DMS153 (cell line): ENCODE results near the gene CRYBA1.
"Not testable (repeated sequence)": the region's sequence is repeated elsewhere in the genome, so short reads cannot be mapped to it uniquely, and the experiment has no call there.

Experiments
- DNase-seq: peaks from one replicate; lab custom pipeline; 2025; lab: John Stamatoyannopoulos, UW

The CRYBA1 gene

DNA sequence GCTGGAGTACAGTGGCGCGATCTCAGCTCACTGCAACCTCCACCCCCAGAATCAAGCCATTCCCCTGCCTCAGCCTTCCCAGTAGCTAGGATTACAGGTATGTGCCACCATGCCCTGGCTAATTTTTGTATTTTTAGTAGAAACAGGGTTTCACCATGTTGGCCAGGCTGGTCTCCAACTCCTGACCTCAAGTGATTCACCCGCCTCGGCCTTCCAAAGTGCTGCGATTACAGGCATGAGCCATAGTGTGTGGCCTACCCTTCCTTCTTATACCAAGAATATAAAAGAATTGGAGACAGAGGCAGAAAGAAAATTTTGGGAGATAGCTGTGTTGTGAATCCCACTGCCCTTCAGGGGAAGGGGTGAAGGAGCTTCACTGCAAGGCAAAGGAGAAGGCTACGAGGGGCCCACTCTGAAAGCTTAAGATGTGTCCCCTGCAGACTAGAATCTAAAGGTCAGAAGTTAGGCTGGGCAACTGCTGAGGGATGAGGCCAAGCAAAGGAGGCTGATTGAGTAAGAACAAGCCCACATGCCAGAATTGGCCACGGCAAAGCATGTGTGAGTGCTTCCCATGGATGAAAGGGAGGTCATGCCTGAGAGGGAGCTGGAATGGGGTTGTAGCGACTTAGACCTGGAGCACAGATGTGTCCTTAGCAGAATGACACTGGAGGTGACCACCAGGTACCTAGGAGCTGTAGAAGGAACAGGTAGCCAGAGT is 8.4 kb upstream of the CRYBA1 start:
- DNase-seq = no peak

- no peak for DNase-seq
Measured at GRCh38 chr17:29240477-29240876, 6.2 kb upstream of the CRYBA1 start.

DNA sequence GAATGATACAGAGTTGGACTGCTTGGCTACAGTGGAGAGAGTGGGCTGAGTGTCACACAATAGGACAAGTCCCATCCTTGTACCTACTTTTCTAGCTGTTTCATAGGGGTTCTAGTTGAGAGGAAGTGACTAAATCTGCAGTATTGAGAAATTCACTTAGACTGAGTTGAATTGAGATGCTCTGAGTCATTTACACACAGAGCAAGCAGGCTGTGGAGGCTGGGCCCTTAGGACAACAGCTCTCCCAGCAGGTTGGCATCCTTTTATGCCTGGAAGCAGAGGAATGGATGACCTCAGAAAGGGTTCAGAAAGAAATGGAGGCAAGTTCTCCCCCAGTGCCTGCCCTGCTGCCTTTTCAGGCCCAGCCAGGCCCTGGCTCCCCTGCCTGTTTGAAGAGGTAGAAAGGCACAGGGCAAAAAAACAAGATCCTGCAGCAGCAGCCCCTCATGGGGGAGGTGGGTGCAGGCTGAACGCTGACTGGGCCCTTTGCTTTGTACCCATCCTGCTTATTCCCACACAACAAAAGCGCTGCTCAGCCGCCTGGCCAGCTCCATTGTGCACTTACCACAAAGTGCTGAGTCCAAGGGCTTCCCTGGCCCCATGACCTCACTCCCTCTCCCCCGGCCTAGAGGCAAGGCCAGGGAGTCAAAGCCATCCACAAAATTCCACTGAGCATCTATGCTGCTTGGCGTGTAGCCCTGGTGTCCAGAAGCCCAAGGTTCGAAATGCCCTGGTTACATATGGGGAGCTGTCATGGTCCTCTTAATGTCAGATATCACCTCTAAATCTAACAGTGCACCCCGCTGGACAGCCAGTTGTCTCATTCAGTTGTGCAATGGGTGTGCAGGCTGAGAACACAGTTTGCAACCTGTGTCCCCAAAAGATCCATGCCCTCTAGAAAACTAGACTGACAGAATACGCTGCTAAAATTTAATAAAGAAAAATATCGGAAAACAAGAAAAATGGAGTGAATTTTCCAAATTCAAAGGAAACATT is 5.4 kb upstream of the CRYBA1 start:
- DNase-seq = no peak

DNA sequence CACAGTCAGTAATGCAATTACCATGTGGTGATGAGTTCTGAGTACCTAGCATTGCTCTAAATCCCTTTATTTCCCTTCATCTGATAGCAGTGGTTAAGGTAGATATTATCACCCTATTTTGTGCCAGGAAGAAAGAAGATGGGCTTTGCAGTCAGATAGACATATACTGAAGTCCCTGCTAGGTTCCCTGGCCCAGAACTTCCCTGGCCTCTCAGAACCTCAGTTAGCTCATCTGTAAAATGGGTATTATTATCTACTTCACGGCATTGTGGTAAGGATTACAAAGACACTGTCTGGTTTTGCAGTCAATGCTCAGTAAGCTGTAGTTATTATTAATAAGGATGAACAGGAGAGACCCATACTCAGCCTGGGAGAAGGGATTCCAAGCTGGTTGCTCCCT is 4.6 kb upstream of the CRYBA1 start:
- no peak for DNase-seq

DNA sequence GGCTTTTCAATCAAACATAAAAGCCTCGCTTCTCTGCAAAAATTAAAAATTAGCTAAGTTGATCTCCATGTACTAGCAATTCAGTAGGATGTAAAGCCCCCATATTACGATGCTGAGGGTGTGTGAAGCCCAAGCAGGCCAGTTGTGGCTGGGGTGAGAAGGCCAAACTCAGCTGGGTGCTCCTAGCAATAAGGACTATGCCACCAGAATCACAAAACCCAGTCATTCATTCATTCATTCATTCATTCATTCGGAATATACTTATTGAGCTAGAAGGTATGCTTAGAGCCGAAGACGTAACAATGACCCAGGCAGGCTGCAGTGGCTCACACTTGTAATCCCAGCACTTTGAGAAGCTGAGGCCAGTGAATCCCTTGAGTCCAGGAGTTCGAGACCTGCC is 3.9 kb upstream of the CRYBA1 start:
- DNase-seq = no peak

- no peak for DNase-seq
Measured at GRCh38 chr17:29243792-29244191, 2.9 kb upstream of the CRYBA1 start.

- no peak for DNase-seq
Measured at GRCh38 chr17:29245401-29245800, 1.3 kb upstream of the CRYBA1 start.

GRCh38 chr17:29247219-29247618 is 560 bp downstream of the CRYBA1 start:
- no peak for DNase-seq

- no peak for DNase-seq
Measured at GRCh38 chr17:29248845-29249244, 2.2 kb downstream of the CRYBA1 start.

- no peak for DNase-seq
Measured at GRCh38 chr17:29250666-29251065, 4.0 kb downstream of the CRYBA1 start.

DNA sequence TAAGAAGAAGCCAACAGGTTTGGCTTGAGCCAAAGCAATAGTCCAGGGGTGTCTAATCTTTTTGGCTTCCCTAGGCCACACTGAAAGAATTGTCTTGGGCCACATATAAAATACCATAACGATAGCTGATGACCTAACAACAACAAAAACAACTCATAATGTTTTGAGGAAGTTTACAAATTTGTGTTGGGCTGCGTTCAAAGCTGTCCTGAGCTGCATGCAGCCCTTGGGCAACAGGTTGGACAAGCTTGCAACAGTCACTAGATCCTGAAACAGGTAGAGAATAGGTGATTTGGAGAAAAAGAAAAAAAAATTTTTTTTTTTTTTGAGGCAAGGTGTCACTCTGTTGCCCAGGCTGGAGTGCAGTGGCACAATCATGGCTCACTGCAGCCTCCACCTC is 4.5 kb downstream of the CRYBA1 start:
- no peak for DNase-seq

- DNase-seq = no peak
Measured at GRCh38 chr17:29252101-29252791, 5.6 kb downstream of the CRYBA1 start.

DNA sequence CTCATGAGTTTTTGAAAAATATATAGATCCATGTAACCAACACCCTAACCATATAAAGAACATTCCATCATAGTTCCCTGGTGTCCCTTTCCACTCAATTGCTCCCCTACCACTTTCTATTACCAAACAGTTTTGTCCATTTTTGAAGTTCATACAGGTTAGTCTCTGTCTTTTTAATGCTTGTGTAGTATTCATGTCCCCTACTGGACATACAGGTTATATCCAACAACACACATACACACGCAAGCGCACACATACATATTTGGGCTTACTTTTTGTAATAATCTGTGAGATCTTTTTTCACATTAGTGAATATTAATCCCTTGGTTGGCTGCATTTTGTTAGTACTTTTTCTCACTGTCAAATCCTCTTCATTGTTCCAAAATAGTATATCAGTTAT is 6.4 kb downstream of the CRYBA1 start:
- no peak for DNase-seq

- no peak for DNase-seq
Measured at GRCh38 chr17:29255926-29256522, 9.4 kb downstream of the CRYBA1 start.

DNA sequence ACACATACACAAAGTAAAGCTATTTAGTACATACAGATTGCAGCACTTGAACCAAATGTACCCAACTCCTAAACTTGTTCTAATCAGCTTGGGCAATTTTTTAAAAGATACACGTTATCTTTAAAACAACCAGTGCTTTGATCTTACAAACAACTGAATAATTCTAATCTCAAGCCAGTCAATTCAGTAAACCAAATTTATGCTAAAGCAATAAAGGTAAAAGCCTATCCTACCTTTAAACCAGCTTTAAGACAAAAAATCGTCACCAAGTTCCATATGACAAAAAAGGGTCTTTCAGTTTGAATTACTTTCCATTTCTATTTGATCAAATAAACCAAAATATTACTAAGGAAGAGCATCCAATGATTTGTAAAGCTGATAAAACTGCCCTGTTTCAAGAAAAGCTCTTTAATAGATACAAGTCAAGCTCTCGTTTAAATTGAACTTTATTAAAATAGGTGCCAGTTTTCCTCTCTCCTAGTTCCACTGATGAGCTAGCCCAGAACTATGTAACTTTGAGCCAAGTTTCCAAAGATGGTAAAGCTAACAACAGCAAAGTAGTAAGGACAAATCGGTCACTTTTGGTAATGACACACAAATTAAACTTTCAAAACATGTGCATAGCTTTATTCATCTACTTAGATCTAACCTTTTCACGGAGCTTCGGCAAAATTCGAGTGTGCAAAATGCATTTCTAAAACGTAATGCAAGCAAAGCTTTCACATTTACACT is 10.2 kb downstream of the CRYBA1 start:
- no peak for DNase-seq

DNA sequence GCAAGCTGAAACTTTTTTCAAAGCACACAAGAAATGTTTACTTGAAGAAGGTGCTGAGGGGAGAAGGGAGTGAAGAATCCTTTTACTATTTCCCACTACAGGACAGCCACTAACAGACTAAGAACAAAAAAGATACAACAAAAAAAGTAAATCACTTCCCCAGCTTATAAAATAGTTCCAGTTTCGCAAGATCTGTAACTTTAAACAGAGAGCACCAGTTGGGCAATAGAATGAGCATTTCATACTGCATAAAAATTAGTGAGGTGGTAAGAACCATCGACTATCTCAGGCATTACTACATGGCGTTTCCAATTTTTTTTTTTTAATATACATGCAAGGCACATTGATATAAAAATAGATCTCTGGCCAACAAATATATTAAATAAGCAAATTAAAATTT is 11.1 kb downstream of the CRYBA1 start:
- no peak for DNase-seq

DNA sequence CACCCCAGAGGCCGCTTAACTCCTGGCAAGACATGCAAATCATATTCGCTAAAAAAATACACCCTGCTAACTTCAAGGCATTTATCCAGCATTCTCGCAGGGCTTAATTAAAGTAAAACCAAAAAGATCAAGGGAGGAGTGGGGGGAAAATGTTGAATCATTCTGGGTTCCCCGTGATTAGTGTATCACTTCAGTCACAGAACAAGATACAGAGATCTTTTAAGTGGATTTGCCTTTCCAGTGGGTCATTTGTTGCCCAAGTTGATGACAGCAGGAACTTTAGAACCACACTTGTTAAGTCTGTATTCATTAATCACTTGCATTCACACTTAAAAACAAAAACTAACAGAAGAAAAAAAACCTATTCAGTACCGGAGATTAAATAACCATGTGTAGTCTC is 17.3 kb downstream of the CRYBA1 start:
- no peak for DNase-seq

- not testable (repeated sequence) for DNase-seq
Measured at GRCh38 chr17:29271980-29272379, 25.3 kb downstream of the CRYBA1 start.

DNA sequence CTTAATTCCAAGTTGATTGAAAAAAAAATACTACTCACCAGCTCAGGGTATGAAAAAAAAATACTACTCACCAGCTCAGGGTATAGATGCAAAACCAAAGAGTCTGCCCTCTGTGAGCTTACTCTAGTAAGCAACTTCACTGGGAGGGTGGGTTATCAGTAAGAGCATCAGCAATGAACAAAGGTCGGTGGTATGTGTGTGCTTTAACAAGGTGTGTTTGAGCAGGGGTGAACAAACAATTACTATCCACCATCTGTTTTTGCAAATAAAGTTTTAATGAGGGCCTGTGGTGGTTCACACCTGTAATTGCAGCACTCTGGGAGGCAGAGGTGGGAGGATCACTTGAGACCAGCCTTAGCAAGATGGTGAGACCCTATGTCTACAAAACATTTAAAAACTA is 27.3 kb downstream of the CRYBA1 start:
- DNase-seq = no peak

DNA sequence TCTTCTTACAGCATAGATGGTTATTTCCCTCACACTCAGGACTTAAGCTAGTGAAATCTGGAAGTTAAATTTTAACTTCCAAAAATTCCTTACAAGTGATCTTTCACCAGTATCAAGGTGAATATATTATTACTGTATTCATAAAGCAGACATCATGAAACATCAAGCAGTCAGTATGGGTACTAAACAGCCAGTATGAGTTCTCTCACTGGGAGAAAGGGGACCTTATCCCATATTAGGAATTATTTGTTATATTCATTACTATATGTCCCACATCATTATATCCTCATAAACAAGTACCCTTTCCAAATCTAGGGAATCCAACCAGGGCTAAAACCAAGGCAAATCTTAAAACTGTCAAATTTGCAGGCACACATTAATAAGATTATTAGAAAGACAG is 32.0 kb downstream of the CRYBA1 start:
- DNase-seq = no peak

GRCh38 chr17:29279397-29280070 is 32.9 kb downstream of the CRYBA1 start:
- DNase-seq = no peak
